ENCODE data around the gene LFNG. TPM values are rescaled to one million over a fixed set of nuclear protein-coding genes. Genes with fewer than 3 reads are reported as not detected.

Gene LFNG
- total RNA-seq, 1 donor = 10.8 TPM

DNA sequence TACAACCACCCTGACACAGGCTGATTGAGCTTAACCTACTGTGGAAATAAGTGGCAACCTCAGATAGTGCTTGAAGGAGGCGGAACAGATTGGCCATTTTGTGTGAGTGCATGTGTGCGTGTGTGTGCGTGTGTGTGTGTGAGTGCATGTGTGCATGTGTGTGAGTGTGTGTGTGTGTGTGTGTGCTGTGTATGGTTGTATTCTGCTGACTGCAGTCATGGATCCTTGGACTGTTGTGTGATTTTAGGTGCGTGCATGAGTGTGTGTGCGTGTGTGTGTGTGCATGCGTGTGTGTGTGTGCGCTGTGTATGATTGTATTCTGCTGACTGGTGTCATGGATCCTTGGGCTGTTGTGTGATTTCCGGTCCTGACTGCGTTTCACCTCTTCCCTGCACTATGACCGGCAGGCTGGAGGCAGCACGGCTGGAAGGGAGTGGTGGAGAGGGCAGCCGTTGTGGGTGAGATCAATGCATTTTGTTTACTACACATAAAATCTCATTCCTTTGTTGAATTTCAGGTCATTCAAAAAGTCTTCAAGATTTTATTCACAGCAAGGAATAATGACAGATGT, 45.5 kb downstream of the LFNG start:
- H3K4me3 ChIP-seq (ENCODE audit: low read depth, low read length) = no peak overlapping the region
- TF ChIP-seq, protein P1, sequence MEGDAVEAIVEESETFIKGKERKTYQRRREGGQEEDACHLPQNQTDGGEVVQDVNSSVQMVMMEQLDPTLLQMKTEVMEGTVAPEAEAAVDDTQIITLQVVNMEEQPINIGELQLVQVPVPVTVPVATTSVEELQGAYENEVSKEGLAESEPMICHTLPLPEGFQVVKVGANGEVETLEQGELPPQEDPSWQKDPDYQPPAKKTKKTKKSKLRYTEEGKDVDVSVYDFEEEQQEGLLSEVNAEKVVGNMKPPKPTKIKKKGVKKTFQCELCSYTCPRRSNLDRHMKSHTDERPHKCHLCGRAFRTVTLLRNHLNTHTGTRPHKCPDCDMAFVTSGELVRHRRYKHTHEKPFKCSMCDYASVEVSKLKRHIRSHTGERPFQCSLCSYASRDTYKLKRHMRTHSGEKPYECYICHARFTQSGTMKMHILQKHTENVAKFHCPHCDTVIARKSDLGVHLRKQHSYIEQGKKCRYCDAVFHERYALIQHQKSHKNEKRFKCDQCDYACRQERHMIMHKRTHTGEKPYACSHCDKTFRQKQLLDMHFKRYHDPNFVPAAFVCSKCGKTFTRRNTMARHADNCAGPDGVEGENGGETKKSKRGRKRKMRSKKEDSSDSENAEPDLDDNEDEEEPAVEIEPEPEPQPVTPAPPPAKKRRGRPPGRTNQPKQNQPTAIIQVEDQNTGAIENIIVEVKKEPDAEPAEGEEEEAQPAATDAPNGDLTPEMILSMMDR (IDR thresholded peaks at IDR 0.05; ENCODE audit: insufficient read depth, low read depth, low read length) = no peak
- DNase-seq (ENCODE audit: low read depth) = no peak

DNA sequence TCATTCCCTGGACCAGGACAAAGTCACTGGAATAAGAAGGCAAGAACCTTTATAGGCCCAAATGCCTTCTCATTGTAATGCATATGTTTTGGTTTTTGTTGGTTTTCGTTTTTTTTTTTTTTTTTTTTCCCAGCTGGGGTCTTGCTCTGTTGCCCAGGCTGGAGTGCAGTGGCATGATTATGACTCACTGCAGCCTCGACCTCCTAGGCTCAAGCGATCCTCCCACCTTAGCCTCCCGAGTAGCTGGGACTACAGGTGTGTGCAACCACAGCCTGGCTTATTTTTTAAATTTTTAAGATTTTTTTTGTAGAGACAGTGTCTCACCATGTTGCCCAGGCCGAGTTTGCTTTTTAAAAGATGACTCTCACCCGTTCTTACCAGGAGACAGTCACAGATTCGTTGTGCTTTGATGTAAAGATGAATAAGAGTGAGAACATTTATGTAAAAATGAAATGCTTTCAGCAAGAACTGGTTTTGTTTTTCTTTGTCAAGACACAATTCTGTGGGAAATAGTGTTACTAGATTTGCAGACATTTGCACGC, 46.8 kb downstream of the LFNG start:
- DNase-seq (ENCODE audit: low read depth) = no peak
- no peak overlapping the region for H3K4me3 ChIP-seq (ENCODE audit: low read depth, low read length)
- TF ChIP-seq, protein P1 (IDR thresholded peaks at IDR 0.05; ENCODE audit: insufficient read depth, low read depth, low read length) = no peak

DNA sequence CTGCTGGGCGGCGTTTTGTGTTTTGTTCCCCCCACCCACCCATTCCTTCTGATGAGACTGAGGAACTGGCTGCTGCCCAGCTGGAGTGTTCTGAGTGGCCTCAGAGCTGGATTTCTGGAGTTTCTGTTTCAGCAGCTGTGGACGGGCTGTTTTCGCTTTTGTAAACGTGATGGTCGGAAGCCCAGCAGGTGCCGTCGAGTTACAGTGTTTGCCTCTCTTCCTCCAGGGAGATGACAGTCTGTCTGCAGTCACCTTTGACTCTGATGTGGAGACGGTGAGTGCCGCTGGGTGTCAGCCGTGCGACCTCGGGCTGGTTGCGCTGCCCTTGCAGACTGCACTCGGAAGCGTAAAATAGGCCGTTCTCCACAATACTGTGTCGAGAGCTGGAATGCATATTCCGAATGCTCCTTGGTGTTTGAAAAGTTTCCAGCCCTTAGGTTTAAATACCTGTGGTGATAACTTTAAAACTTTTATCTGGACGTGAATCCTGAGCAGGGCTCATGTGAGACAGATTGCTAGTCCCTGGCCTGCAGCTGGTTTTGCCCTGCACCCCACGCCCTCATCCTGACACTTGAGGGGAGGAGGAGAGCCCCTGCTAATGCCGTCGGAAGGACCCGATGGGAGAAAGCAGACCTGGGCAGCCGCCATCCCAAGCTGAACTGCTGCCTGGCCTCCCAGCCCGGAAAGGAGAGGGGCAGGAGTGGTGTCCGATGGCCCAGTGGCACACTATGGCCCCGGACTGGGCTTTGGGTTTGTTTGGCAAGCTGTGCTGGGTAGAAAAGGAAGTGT, 47.5 kb downstream of the LFNG start:
- TF ChIP-seq, protein P1 (IDR thresholded peaks at IDR 0.05; ENCODE audit: insufficient read depth, low read depth, low read length) = no peak
- no peak for DNase-seq (ENCODE audit: low read depth)
- no peak overlapping the region for H3K4me3 ChIP-seq (ENCODE audit: low read depth, low read length)

DNA sequence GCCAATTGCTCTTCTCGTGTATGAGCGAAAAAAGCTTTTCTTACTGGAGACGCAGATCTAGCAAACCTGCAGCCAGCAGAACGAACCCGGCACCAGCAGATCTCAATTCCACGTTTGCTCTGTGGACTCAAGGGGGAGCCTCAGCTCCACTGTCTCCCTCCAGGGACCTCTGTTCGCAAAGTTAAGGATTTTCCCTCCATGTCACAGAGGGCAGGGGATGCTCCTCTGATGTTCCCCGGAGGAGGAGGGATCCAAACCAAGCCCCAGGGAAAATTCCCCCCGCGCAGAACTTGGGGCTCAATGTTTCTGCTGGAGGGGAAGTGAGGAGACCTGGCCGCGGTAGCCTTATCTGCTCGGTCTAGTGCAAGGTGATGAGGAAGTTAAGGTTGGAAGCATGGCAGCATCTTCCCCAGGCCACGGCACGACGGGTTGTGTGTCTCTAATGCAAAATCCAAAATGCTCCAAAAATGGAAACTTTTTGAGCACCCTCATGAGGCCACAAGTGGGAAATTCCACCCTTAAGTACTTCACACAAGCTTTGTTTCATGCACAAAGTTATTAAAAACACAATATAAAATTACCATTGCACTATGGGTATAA, 48.2 kb downstream of the LFNG start:
- peak; percentile 40 for DNase-seq (ENCODE audit: low read depth)
- TF ChIP-seq, protein P1 (IDR thresholded peaks at IDR 0.05; ENCODE audit: insufficient read depth, low read depth, low read length) = peak; percentile 66
- no peak overlapping the region for H3K4me3 ChIP-seq (ENCODE audit: low read depth, low read length)

DNA sequence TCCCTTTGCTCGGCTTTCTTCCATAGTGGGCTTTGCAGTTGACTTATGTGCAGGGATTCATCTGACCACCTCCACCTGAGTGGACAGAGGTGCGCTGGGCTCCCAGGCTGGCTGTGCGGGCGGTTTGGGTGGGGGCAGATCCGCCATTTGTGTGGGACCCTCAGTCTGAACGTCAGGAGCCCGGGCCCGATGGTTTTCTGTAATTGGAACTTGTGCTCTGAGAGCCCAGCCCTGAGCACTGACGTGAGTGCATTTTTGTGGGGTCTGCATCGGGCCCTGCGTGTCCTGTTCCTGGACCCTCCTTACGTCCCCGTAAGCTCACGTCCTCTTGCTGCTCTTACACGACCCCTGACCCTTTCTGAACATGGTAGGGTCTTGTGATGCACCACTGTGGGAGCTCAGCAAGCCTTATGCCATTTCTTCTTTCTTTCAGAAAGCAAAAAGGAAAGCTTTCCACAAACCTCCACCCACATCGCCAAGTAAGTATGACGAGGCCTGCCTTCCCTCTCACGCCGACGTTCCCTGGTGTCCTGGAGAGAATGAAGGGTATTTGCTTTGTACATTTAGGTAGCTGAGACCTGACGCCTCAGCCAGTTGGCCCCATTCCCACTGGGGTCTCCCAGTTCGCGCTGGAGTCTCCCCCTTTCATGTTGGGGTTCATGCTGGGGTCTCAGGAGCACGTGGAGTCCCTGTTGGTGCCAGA, 49.1 kb downstream of the LFNG start:
- no peak overlapping the region for H3K4me3 ChIP-seq (ENCODE audit: low read depth, low read length)
- TF ChIP-seq, protein P1 (IDR thresholded peaks at IDR 0.05; ENCODE audit: insufficient read depth, low read depth, low read length) = no peak
- DNase-seq (ENCODE audit: low read depth) = no peak

DNA sequence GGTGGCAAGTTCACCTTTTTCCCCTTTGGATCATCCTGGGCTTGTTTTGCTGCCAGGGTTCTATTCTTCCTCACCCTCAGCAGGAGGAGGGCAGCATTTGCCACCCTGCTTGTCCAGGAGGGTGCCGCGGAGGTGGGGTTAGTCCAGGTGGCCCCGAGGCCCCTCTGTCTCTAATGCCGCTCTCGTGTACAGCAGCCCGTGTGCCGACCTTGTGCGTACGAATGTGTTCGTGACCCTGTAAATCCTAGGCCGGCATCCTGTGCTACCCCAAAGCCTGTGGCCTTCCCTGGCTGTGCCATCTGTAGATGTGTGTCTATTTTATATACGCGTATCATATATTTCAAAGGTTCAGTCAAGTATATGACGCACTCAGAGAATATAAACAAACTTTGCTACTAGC, 49.8 kb downstream of the LFNG start:
- no peak for DNase-seq (ENCODE audit: low read depth)

More for the DNA sequence above, 49.8 kb downstream of the LFNG start:
- TF ChIP-seq, protein P1 (IDR thresholded peaks at IDR 0.05; ENCODE audit: insufficient read depth, low read depth, low read length) = no peak
- no peak overlapping the region for H3K4me3 ChIP-seq (ENCODE audit: low read depth, low read length)
